Measurements from ENCODE around the gene TET3.
A peak's percentile ranks its signal among the peaks of the same experiment; 100 is the strongest.

Gene TET3

GRCh38 chr2:73986085-73986681 is 1.5 kb downstream of the TET3 start:
- no peak for TF ChIP-seq ZNF274 (IDR thresholded peaks at IDR 0.05; ENCODE audit: low read depth, low read length)

GRCh38 chr2:73987109-73987947 is 2.6 kb downstream of the TET3 start:
- peak overlapping the region; percentile 52 for H3K4me3 ChIP-seq (ENCODE audit: low read length)

More at GRCh38 chr2:73986085-73986681, 1.5 kb downstream of the TET3 start:
- peak overlapping the region; percentile 52 for H3K4me3 ChIP-seq (ENCODE audit: low read length)

GRCh38 chr2:73987948-73988700 is 3.4 kb downstream of the TET3 start:
- H3K4me3 ChIP-seq (ENCODE audit: low read length) = peak overlapping the region; percentile 52; the same call in 1 of the 2 replicates
- TF ChIP-seq ZNF274 (IDR thresholded peaks at IDR 0.05; ENCODE audit: low read depth, low read length) = no peak

More at GRCh38 chr2:73987109-73987947, 2.6 kb downstream of the TET3 start:
- TF ChIP-seq ZNF274 (IDR thresholded peaks at IDR 0.05; ENCODE audit: low read depth, low read length) = no peak

- H3K4me3 ChIP-seq (ENCODE audit: low read length) = no peak overlapping the region
Measured at GRCh38 chr2:73989972-73990371, 5.3 kb downstream of the TET3 start.

GRCh38 chr2:73990531-73990930 is 5.8 kb downstream of the TET3 start:
- no peak for TF ChIP-seq ZNF274 (IDR thresholded peaks at IDR 0.05; ENCODE audit: low read depth, low read length)

More at GRCh38 chr2:73989972-73990371, 5.3 kb downstream of the TET3 start:
- no peak for TF ChIP-seq ZNF274 (IDR thresholded peaks at IDR 0.05; ENCODE audit: low read depth, low read length)

GRCh38 chr2:73992036-73992435 is 7.3 kb downstream of the TET3 start:
- no peak overlapping the region for H3K4me3 ChIP-seq (ENCODE audit: low read length)
- TF ChIP-seq ZNF274 (IDR thresholded peaks at IDR 0.05; ENCODE audit: low read depth, low read length) = no peak

More at GRCh38 chr2:73990531-73990930, 5.8 kb downstream of the TET3 start:
- no peak overlapping the region for H3K4me3 ChIP-seq (ENCODE audit: low read length)

GRCh38 chr2:73993376-73993775 is 8.7 kb downstream of the TET3 start:
- H3K4me3 ChIP-seq (ENCODE audit: low read length) = no peak overlapping the region

GRCh38 chr2:73993778-73994177 is 9.1 kb downstream of the TET3 start:
- no peak for TF ChIP-seq ZNF274 (IDR thresholded peaks at IDR 0.05; ENCODE audit: low read depth, low read length)
- H3K4me3 ChIP-seq (ENCODE audit: low read length) = no peak overlapping the region

More at GRCh38 chr2:73993376-73993775, 8.7 kb downstream of the TET3 start:
- TF ChIP-seq ZNF274 (IDR thresholded peaks at IDR 0.05; ENCODE audit: low read depth, low read length) = no peak

- TF ChIP-seq ZNF274 (IDR thresholded peaks at IDR 0.05; ENCODE audit: low read depth, low read length) = no peak
- no peak overlapping the region for H3K4me3 ChIP-seq (ENCODE audit: low read length)
Measured at GRCh38 chr2:73994178-73994831, 9.6 kb downstream of the TET3 start.

GRCh38 chr2:73995810-73996209 is 11.1 kb downstream of the TET3 start:
- TF ChIP-seq ZNF274 (IDR thresholded peaks at IDR 0.05; ENCODE audit: low read depth, low read length) = no peak
- H3K4me3 ChIP-seq (ENCODE audit: low read length) = no peak overlapping the region

- no peak overlapping the region for H3K4me3 ChIP-seq (ENCODE audit: low read length)
- TF ChIP-seq ZNF274 (IDR thresholded peaks at IDR 0.05; ENCODE audit: low read depth, low read length) = no peak
Measured at GRCh38 chr2:73997813-73998212, 13.1 kb downstream of the TET3 start.

- TF ChIP-seq ZNF274 (IDR thresholded peaks at IDR 0.05; ENCODE audit: low read depth, low read length) = no peak
Measured at GRCh38 chr2:73998451-73998850, 13.7 kb downstream of the TET3 start.

GRCh38 chr2:73998933-73999332 is 14.2 kb downstream of the TET3 start:
- no peak overlapping the region for H3K4me3 ChIP-seq (ENCODE audit: low read length)
- TF ChIP-seq ZNF274 (IDR thresholded peaks at IDR 0.05; ENCODE audit: low read depth, low read length) = no peak

More at GRCh38 chr2:73998451-73998850, 13.7 kb downstream of the TET3 start:
- no peak overlapping the region for H3K4me3 ChIP-seq (ENCODE audit: low read length)
